ENCODE data around the gene PRSS57. TPM values are rescaled to one million over a fixed set of nuclear protein-coding genes. Genes with fewer than 3 reads are reported as not detected.

The PRSS57 gene
- total and polyA plus RNA-seq, 2 of the 13 experiments (the other 11 are each of a cell fraction or from before 2014, with no cell fraction given), result 0.12 TPM; not detected in 1

DNA sequence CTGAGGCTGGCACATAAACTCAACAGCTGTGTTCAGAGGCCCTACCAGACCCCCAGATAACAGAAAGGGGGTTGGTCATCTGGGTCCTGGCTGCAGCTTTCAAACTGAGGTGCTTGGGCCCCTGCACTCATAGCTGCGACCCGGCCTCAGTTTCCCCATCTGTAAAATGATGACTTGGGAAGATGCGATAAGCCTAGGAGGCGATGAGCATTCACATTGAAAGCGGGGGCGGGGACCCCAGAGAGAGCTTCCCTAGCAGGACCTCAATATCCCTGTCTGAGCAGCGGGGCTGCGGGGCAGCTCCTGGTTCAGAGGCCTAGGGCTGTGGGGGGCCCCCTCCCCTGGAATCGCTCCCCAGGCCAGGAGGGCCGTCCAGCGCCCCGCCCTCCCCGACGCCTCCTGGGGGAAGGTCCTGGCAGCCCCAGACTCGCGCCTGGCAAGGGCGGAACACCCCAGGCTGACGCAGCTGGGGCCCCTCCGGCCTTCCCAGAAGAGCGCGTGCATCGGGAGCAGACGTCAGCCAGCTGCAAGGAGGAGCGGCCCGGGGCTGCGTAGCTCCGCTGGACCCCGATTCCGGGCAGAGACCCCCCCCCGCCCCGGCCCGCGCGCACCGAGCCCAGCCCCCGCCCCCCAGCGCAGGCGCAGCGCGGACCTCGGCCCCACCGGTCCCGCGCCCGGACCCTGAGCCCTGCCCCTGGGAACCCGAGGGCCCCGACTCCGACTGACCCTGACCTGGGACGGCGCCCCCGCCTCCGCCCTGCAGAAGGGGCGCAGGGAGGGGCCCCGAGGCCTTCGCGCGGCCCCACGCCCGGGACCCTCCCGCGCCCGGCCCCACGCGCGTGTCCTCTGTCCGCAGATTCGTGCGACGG lies 15.6 kb downstream of the PRSS57 start (continued):
- no peak for TF ChIP-seq MAFF (IDR thresholded peaks at IDR 0.05; ENCODE audit: low read depth, low read length)
- no peak for TF ChIP-seq ZNF121 (CRISPR knock-in tag; IDR thresholded peaks at IDR 0.05)
- TF ChIP-seq ZNF205 (CRISPR knock-in tag; IDR thresholded peaks at IDR 0.05), result no peak
- TF ChIP-seq ZNF282 (IDR thresholded peaks at IDR 0.05; ENCODE audit: partially characterized antibody), result no peak
- peak; percentile 67; the same call in 1 of the 2 replicates for TF ChIP-seq ZNF441 (CRISPR knock-in tag; IDR thresholded peaks at IDR 0.05; ENCODE audit: borderline replicate concordance)
- 0 out of 2 replicates have a peak, but pooled peaks have one; percentile 40 for TF ChIP-seq ZSCAN12 (CRISPR knock-in tag; IDR thresholded peaks at IDR 0.05)
- peak; percentile 66; the same call in 1 of the 2 replicates for TF ChIP-seq ZSCAN21 (CRISPR knock-in tag; IDR thresholded peaks at IDR 0.05; ENCODE audit: borderline replicate concordance)
- peak; percentile 18; the same call in 1 of the 2 replicates for TF ChIP-seq EEA1 (CRISPR knock-in tag; IDR thresholded peaks at IDR 0.05; ENCODE audit: borderline replicate concordance)
- peak; percentile 6; the same call in 1 of the 2 replicates for TF ChIP-seq FOXC1 (CRISPR knock-in tag; IDR thresholded peaks at IDR 0.05; ENCODE audit: borderline replicate concordance)
- TF ChIP-seq ZNF740 (CRISPR knock-in tag; IDR thresholded peaks at IDR 0.05), result no peak
- TF ChIP-seq MLLT10 (CRISPR knock-in tag; IDR thresholded peaks at IDR 0.05), result no peak
- TF ChIP-seq ZNF768 (CRISPR knock-in tag; IDR thresholded peaks at IDR 0.05), result peak; percentile 42
- TF ChIP-seq NR2F1 (CRISPR knock-in tag; IDR thresholded peaks at IDR 0.05), result peak in 1 of 2 experiments; percentile 47; a peak in 1 of 4 replicates
- no peak for TF ChIP-seq LCORL (IDR thresholded peaks at IDR 0.05)
- peak; percentile 56 for TF ChIP-seq LCORL (CRISPR knock-in tag; IDR thresholded peaks at IDR 0.05)
- no peak for TF ChIP-seq XRCC5 (optimal IDR thresholded peaks at IDR 0.05; ENCODE audit: low read length)
- TF ChIP-seq ESRRA (CRISPR knock-in tag; IDR thresholded peaks at IDR 0.05; ENCODE audit: low read depth), result 0 out of 2 replicates have a peak, but pooled peaks have one; percentile 3
- no peak for TF ChIP-seq SOX6 (IDR thresholded peaks at IDR 0.05)
- 0 out of 2 replicates have a peak, but pooled peaks have one; percentile 12 for TF ChIP-seq SOX6 (CRISPR knock-in tag; IDR thresholded peaks at IDR 0.05)
- no peak for TF ChIP-seq PRMT3 (CRISPR knock-in tag; IDR thresholded peaks at IDR 0.05; ENCODE audit: borderline replicate concordance, low read depth)
- TF ChIP-seq, protein P1, sequence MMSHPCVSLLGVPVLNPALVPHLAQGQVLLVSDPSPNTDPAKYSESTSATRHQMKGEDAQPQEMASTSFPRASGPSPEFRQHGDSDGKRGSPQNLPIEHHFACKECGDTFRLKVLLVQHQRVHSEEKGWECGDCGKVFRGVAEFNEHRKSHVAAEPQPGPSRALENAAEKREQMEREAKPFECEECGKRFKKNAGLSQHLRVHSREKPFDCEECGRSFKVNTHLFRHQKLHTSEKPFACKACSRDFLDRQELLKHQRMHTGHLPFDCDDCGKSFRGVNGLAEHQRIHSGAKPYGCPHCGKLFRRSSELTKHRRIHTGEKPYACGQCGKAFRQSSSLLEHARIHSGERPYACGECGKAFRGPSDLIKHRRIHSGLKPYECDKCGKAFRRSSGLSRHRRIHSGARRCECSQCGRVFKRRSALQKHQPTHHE (CRISPR knock-in tag; IDR thresholded peaks at IDR 0.05; ENCODE audit: borderline replicate concordance), result no peak
- no peak for TF ChIP-seq MNT (IDR thresholded peaks at IDR 0.05)
- no peak for TF ChIP-seq E2F5 (CRISPR knock-in tag; conservative IDR thresholded peaks at IDR 0.05)
- no peak for TF ChIP-seq GMEB2 (CRISPR knock-in tag; IDR thresholded peaks at IDR 0.05; ENCODE audit: low read depth)
- TF ChIP-seq CEBPG (CRISPR knock-in tag; IDR thresholded peaks at IDR 0.05), result no peak

All from HepG2 (cell line).